22Rv1 (cell line): ENCODE data around the gene SUPT5H.

ENCODE experiments used
- H3K27ac ChIP-seq: fragments of 450-650 bp; 2 replicates; pipeline ENCODE4 v1.5.1; 2017
- ZFX ChIP-seq: fragments of 450-650 bp; IDR thresholded peaks from 2 replicates; pipeline ENCODE4 v1.6.1; 2017; ENCODE audit warnings: antibody characterized with exemption, borderline replicate concordance
- TF ChIP-seq, protein P1 (sequence below): fragments of 450-650 bp; IDR thresholded peaks from 2 replicates; pipeline ENCODE4 v1.5.1; 2017; ENCODE audit warnings: mild to moderate bottlenecking

Gene SUPT5H

DNA sequence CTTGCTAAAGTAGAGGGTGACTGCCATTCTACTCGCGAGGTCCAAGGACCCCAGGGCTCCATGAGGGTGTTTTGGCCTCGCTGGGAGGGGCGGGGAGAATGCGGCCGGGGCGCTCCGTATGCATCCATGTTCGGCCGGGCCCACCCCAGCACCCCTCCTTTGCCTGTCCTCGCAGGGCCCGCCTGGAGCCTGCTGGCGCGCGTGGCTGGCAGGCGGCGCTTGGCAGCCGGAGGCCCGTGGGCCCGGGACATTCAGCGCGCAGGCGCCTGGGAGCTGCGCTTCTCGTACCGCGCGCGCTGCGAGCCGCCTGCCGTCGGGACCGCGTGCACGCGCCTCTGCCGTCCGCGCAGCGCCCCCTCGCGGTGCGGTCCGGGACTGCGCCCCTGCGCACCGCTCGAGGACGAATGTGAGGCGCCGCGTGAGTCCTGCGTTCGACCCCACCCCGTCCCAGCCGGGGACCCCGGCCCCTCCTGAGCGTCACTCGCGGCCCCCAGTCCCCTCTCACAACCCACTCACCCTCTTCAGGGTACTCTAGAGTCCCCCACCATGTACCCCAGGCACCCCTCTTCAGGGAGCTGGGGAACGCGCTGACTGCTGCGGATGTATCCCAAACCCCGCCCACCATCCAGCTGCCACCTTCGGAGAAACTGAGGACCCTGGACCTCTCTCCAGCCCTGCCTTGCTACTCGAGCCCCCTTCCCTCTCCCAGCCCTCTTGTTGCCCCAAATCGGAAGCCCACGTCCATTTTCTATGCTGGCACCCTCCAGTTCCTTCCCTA, 57.4 kb downstream of the SUPT5H start:
- TF ChIP-seq, protein P1, sequence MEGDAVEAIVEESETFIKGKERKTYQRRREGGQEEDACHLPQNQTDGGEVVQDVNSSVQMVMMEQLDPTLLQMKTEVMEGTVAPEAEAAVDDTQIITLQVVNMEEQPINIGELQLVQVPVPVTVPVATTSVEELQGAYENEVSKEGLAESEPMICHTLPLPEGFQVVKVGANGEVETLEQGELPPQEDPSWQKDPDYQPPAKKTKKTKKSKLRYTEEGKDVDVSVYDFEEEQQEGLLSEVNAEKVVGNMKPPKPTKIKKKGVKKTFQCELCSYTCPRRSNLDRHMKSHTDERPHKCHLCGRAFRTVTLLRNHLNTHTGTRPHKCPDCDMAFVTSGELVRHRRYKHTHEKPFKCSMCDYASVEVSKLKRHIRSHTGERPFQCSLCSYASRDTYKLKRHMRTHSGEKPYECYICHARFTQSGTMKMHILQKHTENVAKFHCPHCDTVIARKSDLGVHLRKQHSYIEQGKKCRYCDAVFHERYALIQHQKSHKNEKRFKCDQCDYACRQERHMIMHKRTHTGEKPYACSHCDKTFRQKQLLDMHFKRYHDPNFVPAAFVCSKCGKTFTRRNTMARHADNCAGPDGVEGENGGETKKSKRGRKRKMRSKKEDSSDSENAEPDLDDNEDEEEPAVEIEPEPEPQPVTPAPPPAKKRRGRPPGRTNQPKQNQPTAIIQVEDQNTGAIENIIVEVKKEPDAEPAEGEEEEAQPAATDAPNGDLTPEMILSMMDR, result peak; percentile 94
- TF ChIP-seq ZFX, result no peak
- H3K27ac ChIP-seq, result no peak overlapping the region

DNA sequence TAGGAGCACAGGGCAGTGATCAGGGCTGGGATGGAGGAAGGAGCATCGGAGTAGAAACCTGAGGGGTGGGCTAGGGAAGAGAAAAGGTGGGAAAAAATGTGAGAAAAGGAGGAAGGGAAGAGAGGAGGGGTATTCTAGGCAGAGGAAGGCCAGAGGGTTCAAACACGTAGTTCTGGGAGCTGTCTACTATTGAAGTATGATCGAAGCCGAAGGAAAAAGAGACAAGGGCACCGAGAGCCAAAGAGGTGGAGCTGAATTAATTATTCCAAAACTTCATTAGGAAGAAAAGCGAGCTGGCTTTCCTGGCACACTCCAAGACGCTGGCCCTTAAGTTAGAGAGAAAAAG, 61.2 kb downstream of the SUPT5H start:
- TF ChIP-seq, protein P1, result no peak
- TF ChIP-seq ZFX, result no peak
- H3K27ac ChIP-seq, result no peak overlapping the region

DNA sequence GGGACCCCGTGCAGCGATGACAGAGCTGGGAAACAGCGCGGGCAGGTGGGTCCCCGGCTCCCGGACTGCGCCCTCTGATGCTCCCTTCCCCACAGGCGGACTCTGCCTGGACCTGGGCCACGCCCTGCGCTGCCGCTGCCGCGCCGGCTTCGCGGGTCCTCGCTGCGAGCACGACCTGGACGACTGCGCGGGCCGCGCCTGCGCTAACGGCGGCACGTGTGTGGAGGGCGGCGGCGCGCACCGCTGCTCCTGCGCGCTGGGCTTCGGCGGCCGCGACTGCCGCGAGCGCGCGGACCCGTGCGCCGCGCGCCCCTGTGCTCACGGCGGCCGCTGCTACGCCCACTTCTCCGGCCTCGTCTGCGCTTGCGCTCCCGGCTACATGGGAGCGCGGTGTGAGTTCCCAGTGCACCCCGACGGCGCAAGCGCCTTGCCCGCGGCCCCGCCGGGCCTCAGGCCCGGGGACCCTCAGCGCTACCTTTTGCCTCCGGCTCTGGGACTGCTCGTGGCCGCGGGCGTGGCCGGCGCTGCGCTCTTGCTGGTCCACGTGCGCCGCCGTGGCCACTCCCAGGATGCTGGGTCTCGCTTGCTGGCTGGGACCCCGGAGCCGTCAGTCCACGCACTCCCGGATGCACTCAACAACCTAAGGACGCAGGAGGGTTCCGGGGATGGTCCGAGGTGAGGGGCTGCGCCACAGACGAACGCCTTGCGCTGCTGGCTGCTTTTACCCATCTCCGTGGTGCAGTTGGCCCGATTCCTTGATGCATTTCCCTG, 61.7 kb downstream of the SUPT5H start:
- TF ChIP-seq, protein P1, result peak; percentile 4; the same call in 1 of the 2 replicates
- TF ChIP-seq ZFX, result no peak
- H3K27ac ChIP-seq, result no peak overlapping the region

DNA sequence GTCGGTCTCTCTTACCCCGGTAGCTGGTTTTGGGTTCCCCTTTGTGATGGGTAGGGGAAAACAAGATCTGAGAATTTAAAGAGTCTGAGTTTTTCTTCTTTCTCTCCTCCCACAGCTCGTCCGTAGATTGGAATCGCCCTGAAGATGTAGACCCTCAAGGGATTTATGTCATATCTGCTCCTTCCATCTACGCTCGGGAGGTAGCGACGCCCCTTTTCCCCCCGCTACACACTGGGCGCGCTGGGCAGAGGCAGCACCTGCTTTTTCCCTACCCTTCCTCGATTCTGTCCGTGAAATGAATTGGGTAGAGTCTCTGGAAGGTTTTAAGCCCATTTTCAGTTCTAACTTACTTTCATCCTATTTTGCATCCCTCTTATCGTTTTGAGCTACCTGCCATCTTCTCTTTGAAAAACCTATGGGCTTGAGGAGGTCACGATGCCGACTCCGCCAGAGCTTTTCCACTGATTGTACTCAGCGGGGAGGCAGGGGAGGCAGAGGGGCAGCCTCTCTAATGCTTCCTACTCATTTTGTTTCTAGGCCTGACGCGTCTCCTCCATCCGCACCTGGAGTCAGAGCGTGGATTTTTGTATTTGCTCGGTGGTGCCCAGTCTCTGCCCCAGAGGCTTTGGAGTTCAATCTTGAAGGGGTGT, 62.5 kb downstream of the SUPT5H start:
- no peak overlapping the region for H3K27ac ChIP-seq

DNA sequence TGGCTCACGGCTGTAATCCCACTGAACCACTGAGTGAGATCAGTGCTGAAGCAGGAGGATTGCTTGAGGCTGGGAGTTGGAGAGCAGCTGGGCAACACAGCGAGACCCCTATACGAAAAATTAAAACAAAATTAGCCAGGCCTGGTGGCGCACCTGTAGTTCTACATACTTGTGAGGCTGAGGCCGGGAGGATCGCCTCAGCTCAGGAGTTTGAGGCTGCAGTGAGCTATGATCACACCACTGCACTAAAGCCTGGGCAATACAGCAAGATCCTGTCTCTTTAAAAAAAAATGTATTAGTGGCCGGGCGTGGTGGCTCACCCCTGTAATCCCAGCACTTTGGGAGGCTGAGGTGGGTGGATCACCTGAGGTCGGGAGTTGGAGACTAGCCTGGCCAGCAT, 63.2 kb downstream of the SUPT5H start:
- TF ChIP-seq, protein P1, result no peak
- no peak for TF ChIP-seq ZFX
- H3K27ac ChIP-seq, result no peak overlapping the region

More for the DNA sequence above, 62.5 kb downstream of the SUPT5H start:
- TF ChIP-seq ZFX, result no peak
- TF ChIP-seq, protein P1, result no peak

DNA sequence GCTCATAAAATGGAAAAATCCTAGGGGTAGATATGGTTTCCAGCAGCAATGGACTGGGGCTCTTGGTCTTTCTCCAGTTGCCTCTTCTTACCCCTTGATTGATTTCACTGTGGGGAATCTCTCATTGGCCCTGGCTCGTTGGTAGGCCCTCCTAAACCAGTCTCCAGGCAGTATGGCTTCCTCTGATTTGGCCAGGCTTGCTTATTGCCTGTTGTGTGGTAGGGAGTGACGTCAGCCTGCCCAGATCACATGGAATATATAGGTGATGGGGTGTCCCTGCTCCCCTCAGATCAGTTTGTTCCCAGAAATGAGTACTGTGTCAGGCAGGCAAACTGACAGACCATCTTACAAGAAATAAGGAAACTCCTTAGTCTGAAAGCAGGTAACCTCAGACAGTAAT, 63.9 kb downstream of the SUPT5H start:
- no peak for TF ChIP-seq ZFX
- TF ChIP-seq, protein P1, result no peak
- no peak overlapping the region for H3K27ac ChIP-seq

DNA sequence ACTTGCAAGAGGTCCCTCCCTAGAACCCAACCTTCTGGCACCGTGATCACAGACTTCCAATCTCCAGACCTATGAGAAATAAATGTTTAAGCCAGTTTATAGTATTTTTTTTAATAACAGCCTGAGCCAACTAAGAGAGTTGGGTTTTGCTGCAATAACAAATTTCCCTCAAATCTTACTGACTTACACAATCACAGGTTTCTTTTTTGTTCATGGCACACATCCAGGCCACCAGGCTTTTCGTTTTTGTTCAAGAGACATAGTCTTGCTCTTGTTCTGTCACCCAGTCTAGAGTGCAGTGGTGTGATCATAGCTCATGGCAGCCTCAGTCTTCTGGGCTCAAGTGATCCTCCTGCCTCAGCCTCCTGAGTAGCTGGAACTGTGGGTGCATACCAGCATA, 67.6 kb downstream of the SUPT5H start:
- TF ChIP-seq, protein P1, result no peak
- TF ChIP-seq ZFX, result no peak
- no peak overlapping the region for H3K27ac ChIP-seq
